GM21529 (cell line): ENCODE results near the gene DHRS12.

Experiments used
- ATAC-seq: cut with Tn5 transposase; IDR thresholded peaks from one replicate; pipeline ENCODE4 v1.9.1; 2021; ENCODE audit not compliant: unreplicated experiment

The DHRS12 gene

GRCh38 chr13:51763486-51763885, 40.5 kb downstream of the DHRS12 start:
- no peak for ATAC-seq

DNA sequence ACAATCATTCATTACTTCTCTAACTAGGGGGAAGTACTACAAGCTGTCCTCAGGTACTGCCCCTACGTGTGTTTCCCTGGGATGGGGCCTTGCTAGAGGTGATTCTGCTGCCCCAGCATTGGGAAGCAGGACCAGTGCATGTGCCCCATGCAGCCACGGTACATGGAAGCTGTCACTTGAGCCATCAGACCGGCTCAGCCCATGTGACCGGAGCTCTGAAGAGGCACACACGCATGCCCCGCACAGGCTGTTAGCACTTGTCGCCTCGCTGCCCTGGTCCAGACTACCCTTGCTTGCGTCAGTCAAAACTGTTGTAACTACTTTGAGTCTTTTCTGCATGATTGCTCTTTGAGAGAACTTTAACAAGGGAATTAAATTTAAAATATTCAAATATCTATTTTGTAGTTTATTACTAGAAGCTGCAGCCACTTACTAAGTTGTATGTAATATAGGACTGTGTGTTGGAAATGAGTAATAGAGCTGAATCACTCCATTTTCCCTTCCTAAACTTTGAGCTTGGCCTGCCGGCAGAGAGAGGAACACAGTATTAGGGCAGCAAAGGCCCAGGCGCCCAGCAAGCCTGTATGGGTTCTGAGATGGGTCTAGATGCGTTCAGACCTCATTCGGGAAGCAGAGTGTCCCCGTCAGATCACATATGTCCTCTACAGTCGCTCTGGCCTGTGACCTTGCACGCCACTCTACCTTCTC, 42.2 kb downstream of the DHRS12 start:
- no peak for ATAC-seq

- no peak for ATAC-seq
Measured at GRCh38 chr13:51760592-51760991, 43.4 kb downstream of the DHRS12 start.

GRCh38 chr13:51759240-51759639, 44.7 kb downstream of the DHRS12 start:
- no peak for ATAC-seq

DNA sequence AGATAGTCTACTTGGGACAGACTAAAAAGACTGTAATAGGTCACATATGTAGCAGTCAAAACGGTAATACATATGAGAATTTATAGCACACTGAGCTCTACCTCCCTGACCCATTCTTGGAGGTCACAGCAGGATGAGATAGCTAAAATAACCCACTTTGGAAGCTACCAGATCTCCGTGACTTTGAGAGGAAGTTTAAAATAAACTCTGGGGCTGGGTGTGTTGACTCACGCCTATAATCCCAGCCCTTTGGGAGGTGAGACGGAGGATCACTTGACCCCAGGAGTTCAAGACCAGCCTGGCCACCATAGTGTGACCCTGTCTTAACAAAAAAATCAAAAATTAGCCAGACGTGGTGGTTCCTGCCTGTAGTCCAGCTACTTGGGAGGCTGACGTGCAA, 45.3 kb downstream of the DHRS12 start:
- ATAC-seq: no peak

- ATAC-seq: no peak
Measured at GRCh38 chr13:51756651-51757050, 47.3 kb downstream of the DHRS12 start.

DNA sequence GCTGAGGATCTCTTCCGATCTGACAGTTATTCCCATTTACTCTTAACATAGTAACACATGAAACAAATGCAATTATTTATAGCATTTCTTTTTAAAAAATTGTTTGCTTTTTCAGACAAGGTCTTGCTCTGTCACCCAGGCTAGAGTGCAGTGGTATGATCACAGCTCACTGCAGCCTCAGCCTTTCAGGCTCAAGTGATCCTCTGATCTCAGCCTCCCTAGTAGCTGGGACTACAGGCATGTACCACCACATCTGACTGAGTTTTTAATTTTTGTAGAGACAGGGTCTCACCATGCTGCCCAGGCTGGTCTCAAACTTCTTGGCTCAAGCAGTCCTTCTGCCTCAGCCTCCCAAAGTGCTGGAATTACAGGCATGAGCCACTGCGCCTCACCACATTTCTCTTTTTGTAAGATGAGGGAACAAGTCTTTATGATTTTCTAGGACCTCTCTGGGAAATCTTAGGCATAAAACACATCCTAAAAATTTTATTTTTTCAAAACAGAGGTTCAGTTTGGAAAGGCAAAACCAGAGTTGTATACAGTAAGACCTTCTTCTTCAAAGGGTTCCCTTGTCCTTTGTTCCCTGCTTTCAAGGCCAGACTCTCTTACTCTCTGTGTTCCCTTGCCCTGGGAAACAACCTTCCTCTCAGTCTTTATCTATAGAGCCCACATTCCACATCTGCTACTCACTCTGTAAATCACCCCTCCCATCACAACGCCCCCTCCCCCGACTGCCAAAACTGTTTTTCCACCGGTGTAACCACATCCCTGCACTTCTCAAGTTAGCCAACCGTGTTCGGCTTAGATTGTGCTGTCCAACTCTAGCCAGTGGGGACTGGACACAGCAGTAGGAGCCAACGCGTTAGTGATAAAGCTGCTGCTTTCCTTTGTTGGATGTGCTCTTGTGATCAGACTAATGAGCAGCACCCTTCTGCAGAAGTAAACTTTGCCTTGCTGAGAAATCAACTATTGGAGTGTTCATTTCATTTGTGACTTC, 56.2 kb downstream of the DHRS12 start:
- no peak for ATAC-seq

GRCh38 chr13:51746802-51747201, 57.2 kb downstream of the DHRS12 start:
- no peak for ATAC-seq

DNA sequence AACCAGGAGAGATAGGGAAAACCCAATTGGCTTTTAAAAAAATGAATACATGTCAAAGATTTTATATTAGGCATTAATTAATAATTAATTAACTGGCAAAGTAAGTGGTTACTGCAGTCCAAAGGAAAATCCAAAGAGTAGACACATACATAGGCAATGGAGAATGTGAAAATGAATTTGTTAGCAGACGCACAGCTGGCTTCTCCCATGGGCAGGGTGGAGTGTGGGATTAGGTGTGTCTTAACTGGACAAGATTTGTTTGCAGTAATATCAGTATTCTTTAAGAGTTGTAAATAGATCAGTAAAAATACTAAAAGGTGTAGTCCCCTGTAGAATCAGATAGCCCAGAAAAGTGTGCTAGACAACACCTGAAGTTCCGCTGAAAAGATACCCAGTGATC, 58.7 kb downstream of the DHRS12 start:
- no peak for ATAC-seq

GRCh38 chr13:51742611-51743010, 61.4 kb downstream of the DHRS12 start:
- no peak for ATAC-seq

GRCh38 chr13:51742031-51742430, 61.9 kb downstream of the DHRS12 start:
- no peak for ATAC-seq

DNA sequence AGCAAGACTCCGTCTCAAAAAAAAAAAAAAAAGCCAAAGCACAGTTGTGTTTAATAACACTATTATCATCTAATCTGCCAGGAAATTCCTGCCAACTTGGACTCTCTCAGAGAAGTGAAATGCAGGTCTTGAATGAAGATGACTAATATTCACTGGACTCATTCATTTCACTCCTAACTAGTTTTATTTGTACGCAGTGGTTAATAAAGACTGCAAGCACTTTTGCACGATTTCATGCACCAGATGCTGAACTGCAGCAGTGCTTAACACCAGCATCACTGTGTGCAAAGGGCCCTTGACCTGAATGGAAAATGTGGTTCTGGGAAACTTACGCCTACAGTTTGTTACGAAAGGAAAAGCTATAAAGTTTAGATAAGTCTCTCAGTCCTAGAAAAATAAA, 63.3 kb downstream of the DHRS12 start:
- ATAC-seq: no peak

GRCh38 chr13:51739027-51739764, 64.8 kb downstream of the DHRS12 start:
- no peak for ATAC-seq

DNA sequence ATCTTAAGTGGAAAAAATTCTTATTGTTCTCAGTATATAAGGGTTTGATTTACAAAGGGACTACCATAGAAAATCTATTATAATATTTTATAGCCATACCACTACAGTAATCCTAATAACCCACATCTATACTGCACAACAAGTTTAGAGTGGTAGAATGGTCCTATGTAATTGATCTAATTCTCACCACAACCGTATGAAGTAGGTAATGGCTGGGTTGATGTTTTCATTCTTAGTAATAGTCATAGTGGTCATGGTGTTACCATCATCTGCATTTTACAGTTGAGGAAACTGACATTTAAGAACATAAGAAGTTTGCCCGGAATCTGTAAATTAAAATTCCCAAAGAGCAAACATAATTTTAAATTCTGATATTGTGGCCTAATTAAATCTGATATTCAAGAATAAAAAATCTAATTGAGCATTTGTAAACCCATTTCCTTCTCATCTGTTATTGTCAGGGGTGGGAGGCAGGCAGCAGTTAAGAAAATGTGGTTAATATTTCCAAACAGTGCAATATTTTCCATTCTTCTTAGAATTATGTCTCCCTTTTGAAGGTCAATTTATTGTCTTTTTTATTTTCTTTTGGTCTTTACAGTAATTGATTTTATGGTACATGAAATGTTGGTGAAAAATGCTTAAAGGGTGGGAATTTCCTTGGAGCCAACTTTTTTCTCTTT, 65.6 kb downstream of the DHRS12 start:
- ATAC-seq: no peak

DNA sequence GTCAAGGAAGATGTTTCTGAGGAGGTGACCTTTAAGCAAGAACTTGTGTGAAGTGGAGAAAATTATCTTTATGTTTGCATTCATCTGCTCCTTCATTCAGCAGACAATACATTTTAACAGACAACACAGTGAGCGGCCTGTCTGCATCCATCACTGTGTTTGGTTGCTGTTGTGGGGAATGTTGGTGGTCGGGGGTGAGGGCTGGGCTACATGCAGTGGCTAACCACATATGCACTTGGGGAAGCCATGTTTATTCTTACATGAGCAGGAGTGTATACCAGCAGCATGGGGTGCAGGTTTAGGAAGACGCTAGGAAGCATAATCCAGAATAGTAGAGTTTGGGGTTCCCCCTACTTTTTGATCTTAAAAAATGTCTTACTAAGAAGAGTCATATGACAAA, 66.4 kb downstream of the DHRS12 start:
- no peak for ATAC-seq

DNA sequence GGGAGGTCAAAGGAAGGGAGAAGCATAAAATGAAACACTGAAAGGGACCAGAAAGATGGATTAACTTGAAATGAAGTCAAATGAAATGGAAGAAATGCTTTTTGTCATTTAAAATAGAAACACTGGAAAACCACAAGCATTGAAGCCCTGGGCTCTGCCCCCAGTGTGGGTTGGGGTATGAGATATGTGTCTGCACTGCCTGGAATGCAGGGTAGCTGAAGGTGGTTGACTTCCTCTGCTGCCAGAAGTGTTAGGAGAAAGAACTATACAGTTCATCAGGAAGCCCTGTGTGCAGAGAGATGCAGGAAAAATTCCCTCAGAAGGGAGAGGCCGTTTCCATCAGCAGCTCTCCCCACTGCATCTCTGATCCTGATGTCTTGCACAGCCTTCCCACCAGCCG, 69.2 kb downstream of the DHRS12 start:
- no peak for ATAC-seq

DNA sequence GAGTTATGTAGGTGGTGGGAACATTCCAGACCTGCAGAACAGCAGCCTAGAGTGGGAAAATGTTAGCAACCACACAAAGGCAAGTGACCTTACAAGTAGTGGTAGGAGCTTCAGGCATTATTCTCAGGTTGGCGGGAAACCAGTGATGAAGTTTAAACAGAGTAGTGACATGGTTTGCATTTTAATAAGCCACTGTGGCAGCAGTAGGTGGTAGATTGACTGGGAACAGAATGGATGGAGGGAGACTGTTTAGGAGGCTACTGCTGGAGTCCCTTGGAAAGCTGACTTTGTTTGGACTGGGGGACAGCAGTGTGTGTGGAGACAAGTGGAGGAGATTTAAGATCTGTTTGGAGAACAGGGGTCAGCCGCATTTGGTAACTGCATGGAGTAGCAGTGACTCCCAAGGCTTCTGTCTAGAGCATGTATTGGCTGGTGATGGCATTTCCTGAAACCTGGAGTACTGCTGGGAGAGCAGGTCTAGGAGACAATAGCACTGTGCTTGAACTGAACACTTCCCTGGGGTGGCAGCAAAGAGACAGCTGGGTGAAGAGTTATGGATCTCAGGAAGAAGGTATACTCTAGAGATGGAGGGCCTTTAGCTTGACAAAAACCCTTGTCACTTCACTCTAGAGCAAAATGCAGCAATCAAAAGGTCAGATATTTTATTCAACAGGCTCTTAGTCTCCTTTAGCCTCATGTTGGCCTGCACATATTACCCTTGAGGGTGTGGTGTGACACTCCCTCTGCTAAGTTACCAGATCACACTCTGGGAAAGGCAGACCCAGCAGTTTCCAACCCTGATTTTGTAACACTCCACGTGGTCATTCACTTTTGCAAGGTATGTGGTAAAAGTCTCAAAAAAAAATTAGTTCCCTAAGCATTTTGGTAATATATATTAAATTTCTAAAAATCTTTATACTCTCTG, 70.3 kb downstream of the DHRS12 start:
- no peak for ATAC-seq

DNA sequence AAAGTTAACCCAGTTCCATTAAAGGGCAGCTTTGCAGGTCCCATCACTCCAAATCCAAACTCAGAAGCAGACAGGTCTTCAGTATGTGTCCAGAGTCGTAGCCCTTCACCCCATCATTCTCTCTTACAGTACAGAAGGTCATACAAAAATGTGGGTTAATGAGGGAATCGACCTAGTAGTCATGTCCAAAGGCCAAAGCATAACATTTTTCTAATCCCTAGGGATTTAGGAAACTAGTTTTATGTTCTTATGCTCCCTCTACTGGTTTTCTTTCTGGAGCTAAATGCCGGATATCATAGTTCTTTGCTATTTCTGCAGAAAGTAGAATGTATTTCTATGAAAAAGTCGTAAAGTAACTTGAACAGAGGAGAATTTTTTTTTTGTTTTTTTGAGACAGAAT, 72.2 kb downstream of the DHRS12 start:
- ATAC-seq: no peak

- ATAC-seq: no peak
Measured at GRCh38 chr13:51730927-51731326, 73.0 kb downstream of the DHRS12 start.
